HG03103 (cell line): ENCODE data around the gene ZNF814.
"Not testable (repeated sequence)": the region's sequence is repeated elsewhere in the genome, so short reads cannot be mapped to it uniquely, and the experiment has no call there.

Source experiments
- ATAC-seq: cut with Tn5 transposase; IDR thresholded peaks from one replicate; pipeline ENCODE4 v1.9.1; 2021; ENCODE audit warnings: low read depth; ENCODE audit not compliant: unreplicated experiment

Gene ZNF814

DNA sequence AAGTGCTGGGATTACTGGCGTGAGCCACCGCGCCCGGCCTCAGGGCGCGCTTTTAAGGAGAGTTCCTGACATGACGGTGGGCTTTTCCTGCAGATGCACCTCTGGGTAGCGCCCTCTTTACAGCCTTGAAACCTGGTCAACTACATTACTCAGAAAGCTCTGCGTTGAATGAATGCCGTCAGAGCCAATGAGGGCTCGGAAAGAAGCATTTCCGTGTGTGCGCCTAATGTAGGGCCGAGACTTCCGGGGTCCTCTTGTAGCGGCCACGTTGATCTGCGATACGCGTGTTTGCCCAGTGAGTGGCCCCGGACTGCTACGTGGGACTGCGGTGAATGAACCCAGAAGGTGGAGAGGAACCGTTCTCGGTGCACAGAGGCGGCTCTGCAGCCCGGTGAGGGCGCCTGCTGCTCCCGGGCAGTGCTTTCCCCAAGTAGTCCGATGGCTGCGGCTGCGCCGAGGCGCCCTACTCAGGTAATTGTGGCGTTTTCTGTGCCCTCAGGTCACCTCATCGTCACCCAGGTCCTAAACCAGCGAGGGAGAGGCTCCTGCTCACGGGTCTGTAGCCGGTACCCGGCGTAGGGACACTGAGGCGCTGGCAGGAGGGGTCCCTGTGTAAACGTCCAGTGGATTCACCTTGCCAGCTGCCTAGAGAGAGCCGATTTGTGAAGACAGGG, 69.2 kb downstream of the ZNF814 start:
- peak; percentile 72 for ATAC-seq

DNA sequence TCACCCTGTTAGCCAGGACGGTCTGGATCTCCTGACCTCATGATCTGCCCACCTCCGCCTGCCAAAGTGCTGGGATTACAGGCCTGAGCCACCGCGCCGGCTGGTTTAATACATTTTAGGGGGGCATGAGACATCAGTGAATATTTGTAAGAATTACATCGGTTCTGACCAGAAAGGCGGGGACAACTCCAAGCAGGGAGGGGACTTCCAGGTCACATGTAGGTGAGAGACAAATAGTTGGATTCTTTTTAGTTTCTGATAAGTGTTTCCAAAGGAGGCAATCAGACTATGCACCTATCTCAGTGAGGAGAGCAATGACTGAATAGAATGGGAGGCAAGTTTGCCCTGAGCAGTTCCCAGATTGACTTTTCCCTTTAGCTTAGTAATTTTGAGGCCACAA, 70.5 kb downstream of the ZNF814 start:
- ATAC-seq = no peak

DNA sequence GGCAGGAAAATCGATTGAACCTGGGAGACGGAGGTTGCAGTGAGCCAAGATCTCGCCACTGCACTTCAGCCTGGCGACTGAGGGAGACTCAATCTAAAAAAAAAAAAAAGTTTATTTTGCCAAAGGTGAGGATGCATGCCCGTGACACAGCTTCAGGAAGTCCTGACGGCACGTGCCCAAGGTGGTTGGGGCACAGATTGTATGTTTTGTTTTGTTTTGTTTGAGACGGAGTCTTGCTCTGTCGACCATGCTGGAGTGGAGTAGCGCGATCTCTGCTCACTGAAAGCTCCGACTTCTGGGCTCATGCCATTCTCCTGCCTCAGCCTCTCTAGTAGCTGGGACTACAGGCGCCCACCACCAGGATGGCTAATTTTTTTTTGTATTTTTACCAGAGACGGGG, 70.9 kb downstream of the ZNF814 start:
- no peak for ATAC-seq

DNA sequence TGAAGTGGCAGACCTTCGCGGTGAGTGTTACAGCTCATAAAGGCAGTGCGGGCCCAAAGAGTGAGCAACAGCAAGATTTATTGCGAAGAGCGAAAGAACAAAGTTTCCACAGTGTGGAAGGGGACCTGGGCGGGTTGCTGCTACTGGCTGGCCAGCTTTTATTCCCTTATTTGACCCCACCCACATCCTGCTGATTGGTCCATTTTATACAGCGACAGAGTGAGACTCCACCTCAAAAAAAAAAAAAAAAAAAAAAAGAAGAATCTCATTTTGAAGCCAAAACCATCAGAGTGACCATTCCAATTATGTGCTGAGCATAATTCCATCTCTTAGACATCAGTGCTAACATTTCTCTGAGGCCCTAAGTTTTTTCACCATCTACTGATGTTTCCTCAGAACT, 72.2 kb downstream of the ZNF814 start:
- no peak for ATAC-seq

DNA sequence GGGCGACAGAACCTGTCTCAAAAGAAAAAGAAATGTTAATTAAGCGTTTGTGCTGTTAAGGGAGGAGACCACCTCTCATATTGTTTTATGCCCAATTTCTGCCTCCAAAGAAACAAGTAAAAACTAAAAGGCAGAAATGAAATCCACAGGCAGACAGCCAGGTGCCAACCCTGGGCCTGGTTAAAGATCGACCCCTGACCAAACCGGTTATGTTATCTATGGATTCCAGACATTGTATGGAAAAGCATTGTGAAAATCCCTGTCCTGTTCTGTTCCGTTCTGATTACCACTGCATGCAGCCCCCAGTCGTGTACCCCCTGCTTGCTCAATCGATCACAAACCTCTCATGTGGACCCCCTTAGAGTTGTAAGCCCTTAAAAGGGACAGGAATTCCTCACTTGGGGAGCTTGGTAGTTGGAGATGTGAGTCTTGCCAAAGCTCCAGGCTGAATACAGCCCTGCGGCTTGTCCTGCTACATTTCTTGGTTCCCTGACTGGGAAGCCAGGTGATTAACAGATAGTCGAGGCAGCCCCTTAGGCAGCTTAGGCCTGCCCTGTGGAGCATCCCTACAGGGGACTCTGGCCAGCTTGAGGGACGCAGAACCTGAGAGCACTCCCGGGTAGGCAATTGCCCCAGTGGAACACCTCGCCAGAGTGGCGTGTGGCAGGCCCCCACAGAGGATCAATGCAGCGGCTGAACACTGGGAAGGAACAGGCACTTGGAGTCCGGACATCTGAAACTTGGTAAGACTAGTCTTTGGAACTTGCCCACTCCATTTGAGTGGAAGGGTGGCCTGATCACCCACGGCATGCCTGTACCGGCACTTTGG, 73.4 kb downstream of the ZNF814 start:
- ATAC-seq = no peak

DNA sequence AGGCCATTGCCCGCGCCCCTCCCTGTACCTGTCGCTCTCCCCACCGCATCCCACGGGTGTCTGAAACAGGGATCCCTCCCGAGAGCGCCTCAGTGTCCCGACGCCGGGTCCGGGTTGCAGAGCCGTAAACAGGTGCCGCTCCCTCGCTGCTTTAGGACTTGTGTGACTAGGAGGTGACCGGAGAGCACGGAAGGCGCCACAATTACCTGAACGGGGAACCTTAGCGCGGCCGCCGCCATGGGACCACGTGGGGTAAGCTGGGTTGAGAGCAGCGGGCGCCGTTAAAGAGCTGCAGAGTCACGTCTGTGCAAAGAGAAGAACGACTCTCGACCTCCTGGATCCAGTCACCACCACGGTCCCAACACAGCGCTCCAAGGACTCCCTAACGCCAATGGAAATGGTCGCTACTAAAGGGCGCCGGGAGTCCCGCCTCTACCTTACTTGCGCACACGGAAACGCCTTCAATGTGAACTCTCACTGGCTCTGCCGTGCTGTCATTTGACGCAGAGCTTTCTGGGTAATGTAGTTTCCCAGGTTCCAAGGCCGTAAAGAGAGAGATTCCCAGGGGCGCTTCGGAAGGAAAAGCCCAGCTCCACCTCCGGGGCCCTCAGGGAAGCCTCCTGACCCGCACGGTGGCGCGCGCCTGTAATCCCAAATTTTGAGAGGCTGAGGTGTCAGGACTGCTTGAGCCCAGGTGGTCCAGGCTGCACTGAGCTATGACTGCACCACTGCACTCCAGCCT, 74.2 kb downstream of the ZNF814 start, which contains the start of gene ZNF552:
TSS of gene ZNF552 (minus strand) at position 409 of the 742 bp plus-strand sequence. CDS start at position 239, 170 bp downstream.
- peak; percentile 75 for ATAC-seq

DNA sequence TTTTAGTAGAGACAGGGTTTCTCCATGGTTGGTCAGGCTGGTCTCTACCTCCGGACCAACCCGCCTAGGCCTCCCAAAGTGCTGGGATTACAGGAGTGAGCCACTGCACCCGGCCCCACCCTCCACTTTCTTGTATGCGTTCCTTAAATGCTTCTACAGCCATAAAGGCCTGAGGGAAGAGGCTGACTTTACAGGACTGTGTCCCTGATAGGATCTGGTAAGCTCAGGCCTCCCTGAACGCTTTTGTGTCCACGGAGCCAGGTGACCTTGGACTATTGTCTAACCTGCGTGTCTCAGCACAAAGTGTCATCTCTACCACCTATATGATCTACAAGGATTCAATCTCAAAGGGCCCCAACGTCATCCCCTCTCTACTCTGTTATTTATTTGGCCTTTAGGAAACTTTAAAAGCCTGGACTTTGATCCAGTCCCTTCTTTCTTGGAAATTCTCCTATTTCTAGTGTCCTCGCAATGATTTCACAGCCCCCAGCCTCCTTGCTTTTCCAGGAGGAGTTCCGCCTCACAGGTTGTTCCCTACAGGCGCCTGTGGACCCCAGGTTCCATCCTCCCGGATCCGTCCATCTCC, 74.8 kb downstream of the ZNF814 start:
- no peak for ATAC-seq

DNA sequence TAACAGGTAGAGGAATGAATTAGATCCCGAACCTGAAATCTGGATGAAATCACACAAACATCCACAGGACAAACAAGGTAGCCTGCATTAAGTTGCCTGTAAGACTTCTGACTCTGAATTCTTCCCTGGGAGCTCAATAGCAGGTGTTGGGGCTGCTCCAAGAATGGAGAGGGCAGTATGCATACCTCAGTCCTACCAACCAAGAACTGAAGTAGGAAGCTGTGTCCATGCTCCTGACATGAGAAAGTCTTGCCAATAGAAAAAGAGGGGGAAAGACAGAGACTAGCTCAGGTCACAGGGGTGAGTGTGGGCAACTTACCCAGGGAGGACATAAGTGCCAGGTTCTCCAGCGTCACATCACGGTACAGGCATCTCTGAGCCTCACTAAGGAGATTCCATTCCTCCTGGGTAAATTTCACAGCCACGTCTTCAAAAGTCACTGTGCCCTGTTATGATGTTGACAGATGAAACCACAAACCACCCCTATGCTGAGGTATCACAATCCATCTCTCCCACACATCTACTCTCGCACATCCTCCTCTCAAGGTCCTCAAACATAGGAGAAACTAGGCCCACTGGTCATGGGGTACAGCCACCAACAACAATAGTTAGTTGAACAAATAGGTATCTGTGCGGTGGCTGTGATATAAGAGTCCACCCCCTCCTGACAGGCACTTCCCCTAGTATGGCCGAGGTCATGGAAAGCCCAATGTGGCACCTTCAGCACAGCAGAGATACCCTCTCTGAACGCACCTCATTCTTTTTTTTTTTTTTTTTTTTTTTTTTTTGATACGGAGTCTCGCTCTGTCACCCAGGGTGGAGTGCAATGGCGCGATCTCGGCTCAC, 75.6 kb downstream of the ZNF814 start:
- not testable (repeated sequence) for ATAC-seq

DNA sequence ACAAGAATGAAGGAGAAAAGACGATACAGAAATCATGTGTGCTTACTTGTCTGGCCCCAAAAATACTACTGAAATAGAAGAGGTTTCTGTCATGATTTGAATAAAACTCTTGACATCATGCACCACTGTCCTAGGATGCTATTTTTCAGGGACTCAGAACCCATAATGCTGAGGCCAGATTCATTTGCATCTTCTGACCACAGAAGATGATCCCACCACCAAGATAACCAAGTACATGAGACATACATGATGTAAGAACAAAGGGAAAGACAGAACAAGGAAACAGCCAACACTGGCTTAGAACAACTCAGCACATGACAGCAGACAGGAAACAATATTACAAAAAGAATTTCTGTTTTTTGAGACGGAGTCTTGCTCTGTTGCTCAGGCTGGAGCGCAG, 76.6 kb downstream of the ZNF814 start:
- no peak for ATAC-seq

DNA sequence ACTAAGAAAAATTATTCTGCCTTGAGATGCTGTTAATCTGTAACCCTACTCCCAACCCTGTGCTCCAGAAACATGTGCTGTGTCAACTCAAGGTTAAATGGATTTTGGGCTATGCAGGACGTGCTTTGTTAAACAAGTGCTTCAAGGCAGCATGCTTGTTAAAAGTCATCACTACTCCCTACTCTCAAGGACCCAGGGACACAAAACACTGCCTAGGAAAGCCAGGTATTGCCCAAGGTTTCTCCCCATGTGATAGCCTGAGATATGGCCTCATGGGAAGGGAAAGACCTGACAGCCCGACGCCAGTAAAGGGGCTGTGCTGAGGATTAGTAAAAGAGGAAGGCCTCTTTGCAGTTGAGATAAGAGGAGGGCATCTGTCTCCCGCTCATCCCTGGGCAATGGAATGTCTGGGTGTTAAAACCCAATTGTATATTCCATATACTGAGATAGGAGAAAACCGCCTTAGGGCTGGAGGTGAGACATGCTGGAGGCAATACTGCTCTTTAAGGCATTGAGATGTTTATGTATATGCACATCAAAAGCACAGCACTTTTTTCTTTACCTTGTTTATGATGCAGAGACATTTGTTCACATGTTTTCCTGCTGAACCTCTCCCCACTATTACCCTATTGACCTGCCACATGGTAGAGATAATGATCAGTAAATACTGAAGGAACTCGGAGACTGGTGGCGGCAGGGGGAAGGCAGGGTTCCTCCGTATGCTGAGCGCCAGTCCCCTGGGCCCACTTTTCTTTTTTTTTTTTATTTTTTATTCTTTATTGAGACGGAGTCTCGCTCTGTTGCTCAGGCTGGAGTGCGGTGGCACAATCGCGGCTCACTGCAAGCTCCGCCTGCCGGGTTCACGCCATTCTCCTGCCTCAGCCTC, 78.2 kb downstream of the ZNF814 start:
- ATAC-seq = not testable (repeated sequence)

DNA sequence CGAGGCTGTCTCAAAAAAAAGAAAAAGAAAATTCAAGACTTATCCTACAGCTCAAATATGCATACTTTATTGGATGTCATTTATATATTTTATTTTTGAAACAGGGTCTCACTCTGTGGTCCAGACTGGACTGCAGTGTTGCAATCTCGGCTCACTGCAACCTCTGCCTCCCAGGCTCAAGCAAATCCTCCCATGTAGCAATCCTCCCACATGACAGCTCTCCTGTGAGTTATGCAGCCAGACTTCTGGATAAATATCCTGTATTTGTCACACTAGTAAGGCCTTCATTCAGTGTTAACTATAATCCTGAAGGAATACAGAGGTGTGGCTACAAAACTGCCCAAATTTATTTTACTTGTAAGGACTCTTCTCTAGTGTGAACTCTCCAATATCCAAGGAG, 81.3 kb downstream of the ZNF814 start:
- no peak for ATAC-seq

DNA sequence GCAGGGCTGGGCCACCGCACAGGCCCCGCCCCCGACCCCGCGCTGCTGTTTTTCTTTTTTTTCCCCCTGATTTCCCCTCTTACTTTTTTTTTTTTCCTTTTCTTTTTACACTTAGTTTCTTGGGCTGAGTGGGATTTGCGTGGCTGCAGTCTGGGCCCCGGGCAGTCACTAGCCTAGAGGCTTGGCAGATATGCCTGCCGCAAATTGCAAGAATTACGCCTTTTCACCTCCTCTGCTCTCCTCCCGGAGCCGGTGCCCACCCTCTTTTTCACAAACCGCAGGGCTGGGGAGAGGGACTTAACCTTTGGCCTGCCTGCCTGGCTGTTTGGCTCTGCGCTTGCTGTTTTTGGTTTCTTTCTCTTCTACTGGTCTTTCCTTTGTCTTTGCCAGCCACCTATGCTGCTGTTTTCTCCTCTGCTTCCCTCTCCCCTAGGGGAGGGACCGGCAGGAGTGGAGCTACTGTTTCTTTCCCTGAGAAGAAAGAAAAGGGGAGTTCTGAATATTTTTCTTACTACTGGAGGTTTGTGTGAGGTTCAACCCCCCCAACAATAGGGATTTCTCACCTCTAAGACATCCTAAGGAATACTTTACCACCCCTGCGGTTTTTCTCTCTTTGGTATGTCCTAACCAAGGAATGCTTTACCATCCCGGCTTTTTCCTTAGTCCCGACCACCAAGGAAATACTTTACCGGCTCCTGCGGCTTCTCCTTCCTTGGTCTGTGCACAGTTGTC, 85.1 kb downstream of the ZNF814 start:
- ATAC-seq = no peak

DNA sequence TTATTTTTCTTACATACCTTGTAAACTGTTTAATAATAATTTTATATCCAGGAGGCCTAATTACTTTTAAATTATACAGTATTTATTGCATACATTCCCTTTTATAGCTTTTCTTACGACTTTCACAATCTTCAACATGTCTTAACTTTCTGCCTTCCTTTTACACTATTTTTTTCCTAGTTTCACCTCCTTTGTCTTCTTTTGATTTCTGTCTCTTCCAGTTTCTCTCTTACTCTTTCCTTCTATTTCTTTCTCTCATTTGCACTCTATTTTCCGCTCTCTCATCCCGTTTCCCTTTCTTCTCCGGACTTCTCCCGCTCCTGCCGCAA, 85.6 kb downstream of the ZNF814 start:
- ATAC-seq = no peak

DNA sequence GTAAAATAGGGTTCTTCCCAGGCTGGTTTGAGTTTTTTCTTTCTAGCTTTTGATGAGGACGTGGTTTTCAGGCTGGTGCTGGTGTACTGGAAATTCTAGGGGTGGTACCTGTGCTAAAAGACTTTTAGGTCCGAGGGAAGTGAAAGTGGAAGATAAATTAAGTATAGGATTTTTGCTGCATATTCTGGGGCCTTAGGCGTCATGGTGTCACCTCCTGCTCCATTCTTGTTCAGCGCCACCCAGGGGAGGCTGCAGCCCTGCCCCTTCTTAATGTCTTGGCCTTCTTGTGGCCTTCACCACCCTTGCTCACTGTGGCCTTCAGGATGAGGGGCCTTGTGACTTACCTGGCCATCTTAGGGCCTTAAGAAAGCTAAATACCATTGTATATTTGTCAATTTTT, 86.6 kb downstream of the ZNF814 start:
- ATAC-seq = no peak

DNA sequence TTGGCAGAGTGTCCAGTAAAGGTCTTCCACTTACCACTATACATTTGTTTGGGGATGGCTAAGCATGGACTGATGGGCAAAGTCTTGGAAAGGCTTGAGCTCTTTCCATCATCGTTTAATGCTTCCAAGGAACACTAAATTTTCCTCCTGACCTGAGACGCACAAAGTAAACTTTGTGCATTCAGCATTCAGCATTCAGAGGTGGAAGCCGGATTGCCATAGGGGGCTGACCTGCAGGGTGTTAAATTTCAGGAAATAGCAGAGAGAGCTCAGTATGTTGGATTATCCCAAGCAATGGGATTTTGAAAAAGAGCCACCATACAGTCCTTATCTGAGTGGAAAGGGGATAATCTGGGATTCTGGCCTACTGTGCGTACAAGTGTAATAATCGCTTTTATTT, 88.1 kb downstream of the ZNF814 start:
- no peak for ATAC-seq
